Measurements from ENCODE around the gene CRYBB3. TPM values are rescaled to one million over a fixed set of nuclear protein-coding genes. Genes with fewer than 3 reads are reported as not detected.

The CRYBB3 gene
- total and polyA plus RNA-seq, 9 of the 15 experiments (the other 6 are each of a cell fraction or from before 2014, with no cell fraction given): not detected

DNA sequence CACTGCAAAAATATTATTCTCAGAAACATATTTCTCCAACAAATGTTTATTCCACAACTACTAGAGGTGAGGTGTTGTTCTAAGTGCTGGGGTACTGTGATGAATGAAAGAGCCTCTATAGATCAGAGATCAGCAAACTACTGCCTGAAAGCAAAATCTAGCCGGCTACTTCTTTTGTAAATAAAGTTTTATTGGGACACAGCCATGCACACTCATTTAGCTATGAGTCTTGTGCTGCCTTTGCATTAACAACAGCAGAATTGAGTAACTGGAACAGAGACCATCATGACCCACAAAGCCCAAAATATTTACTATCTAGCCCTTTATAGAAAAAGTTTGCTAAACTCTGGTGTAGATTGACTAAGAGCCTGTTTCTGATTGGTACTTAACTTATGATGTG lies 37.1 kb upstream of the CRYBB3 start:
- Histone ChIP-seq H3K4me1 (replicated peaks in 1 of 2; ENCODE audit: control insufficient read depth in 2 of 2, insufficient read depth in 2 of 2, low read length in 2 of 2) (no peaks in the 10 kb centered on the region), H3K27ac (ENCODE audit: extremely low read depth, low read depth, low read length) (no peak overlapping the region), H2AFZ (ENCODE audit: low read depth, low read length) (no peak overlapping the region), H3K79me2 (ENCODE audit: control insufficient read depth, insufficient read depth, low read length) (no peaks in the 10 kb centered on the region), H3K9me1 (ENCODE audit: control insufficient read depth, insufficient read depth, low read length) (no peaks in the 10 kb centered on the region), H3K27me3 (ENCODE audit: control insufficient read depth in 2 of 2, insufficient read depth in 2 of 2, low read length in 2 of 2) (no peaks in the 10 kb centered on the region; a peak in 2 of 5 replicates), H3K4me3 (no peak overlapping the region), H4K20me1 (replicated peaks; ENCODE audit: control insufficient read depth, insufficient read depth, low read length) (no peaks in the 10 kb centered on the region; the same call in 1 of the 2 replicates), H3K9ac (ENCODE audit: insufficient read depth in 1 of 2, low read depth in 2 of 2, low read length in 2 of 2) (no peak overlapping the region), H3K4me2 (ENCODE audit: insufficient read depth, low read length) (no peak overlapping the region), H3K36me3 (ENCODE audit: control insufficient read depth, insufficient read depth, low read length) (no peaks in the 10 kb centered on the region), H3K9me3 (replicated peaks; ENCODE audit: control insufficient read depth, insufficient read depth, low read depth, low read length) (no peaks in the 10 kb centered on the region)
- DNase-seq (ENCODE audit: extremely low read depth in 1 of 4, low spot score in 3 of 4): no peak
- POLR2A ChIA-PET: no interaction called here
- CTCF ChIA-PET (ENCODE audit: low intra/inter-chr PET ratio): no interaction called here
- in situ Hi-C loops (cut with MboI) (no loop called here), intact Hi-C loops (cut with micrococcal nuclease) (no loop called here)
- no TSS peak for BruUV-seq (replicated peaks)
- TF ChIP-seq, protein P1, sequence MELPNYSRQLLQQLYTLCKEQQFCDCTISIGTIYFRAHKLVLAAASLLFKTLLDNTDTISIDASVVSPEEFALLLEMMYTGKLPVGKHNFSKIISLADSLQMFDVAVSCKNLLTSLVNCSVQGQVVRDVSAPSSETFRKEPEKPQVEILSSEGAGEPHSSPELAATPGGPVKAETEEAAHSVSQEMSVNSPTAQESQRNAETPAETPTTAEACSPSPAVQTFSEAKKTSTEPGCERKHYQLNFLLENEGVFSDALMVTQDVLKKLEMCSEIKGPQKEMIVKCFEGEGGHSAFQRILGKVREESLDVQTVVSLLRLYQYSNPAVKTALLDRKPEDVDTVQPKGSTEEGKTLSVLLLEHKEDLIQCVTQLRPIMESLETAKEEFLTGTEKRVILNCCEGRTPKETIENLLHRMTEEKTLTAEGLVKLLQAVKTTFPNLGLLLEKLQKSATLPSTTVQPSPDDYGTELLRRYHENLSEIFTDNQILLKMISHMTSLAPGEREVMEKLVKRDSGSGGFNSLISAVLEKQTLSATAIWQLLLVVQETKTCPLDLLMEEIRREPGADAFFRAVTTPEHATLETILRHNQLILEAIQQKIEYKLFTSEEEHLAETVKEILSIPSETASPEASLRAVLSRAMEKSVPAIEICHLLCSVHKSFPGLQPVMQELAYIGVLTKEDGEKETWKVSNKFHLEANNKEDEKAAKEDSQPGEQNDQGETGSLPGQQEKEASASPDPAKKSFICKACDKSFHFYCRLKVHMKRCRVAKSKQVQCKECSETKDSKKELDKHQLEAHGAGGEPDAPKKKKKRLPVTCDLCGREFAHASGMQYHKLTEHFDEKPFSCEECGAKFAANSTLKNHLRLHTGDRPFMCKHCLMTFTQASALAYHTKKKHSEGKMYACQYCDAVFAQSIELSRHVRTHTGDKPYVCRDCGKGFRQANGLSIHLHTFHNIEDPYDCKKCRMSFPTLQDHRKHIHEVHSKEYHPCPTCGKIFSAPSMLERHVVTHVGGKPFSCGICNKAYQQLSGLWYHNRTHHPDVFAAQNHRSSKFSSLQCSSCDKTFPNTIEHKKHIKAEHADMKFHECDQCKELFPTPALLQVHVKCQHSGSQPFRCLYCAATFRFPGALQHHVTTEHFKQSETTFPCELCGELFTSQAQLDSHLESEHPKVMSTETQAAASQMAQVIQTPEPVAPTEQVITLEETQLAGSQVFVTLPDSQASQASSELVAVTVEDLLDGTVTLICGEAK (IDR thresholded peaks at IDR 0.05): peak; percentile 89
- TF ChIP-seq, protein P1 (CRISPR knock-in tag; IDR thresholded peaks at IDR 0.05): peak; percentile 67
- no peak for TF ChIP-seq SMC3 (conservative IDR thresholded peaks at IDR 0.05; ENCODE audit: insufficient read depth, low read depth, low read length)
- TF ChIP-seq ELF2 (CRISPR knock-in tag; IDR thresholded peaks at IDR 0.05): no peak
- no peak for TF ChIP-seq POLR2G (IDR thresholded peaks at IDR 0.05; ENCODE audit: low read depth, low read length)
- TF ChIP-seq, protein P2, sequence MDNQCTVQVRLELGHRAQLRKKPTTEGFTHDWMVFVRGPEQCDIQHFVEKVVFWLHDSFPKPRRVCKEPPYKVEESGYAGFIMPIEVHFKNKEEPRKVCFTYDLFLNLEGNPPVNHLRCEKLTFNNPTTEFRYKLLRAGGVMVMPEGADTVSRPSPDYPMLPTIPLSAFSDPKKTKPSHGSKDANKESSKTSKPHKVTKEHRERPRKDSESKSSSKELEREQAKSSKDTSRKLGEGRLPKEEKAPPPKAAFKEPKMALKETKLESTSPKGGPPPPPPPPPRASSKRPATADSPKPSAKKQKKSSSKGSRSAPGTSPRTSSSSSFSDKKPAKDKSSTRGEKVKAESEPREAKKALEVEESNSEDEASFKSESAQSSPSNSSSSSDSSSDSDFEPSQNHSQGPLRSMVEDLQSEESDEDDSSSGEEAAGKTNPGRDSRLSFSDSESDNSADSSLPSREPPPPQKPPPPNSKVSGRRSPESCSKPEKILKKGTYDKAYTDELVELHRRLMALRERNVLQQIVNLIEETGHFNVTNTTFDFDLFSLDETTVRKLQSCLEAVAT (IDR thresholded peaks at IDR 0.05): no peak
- no peak for TF ChIP-seq MED1 (CRISPR knock-in tag; IDR thresholded peaks at IDR 0.05; ENCODE audit: borderline replicate concordance)
- TF ChIP-seq, protein P3, sequence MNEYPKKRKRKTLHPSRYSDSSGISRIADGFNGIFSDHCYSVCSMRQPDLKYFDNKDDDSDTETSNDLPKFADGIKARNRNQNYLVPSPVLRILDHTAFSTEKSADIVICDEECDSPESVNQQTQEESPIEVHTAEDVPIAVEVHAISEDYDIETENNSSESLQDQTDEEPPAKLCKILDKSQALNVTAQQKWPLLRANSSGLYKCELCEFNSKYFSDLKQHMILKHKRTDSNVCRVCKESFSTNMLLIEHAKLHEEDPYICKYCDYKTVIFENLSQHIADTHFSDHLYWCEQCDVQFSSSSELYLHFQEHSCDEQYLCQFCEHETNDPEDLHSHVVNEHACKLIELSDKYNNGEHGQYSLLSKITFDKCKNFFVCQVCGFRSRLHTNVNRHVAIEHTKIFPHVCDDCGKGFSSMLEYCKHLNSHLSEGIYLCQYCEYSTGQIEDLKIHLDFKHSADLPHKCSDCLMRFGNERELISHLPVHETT (CRISPR knock-in tag; conservative IDR thresholded peaks at IDR 0.05 in 1 of 2, IDR thresholded peaks at IDR 0.05 in 1 of 2): no peak
- 0% methylated on average over 1 of the region's 1 CpG for WGBS (ENCODE audit: insufficient coverage, low coverage, missing lambda C conversion rate)
- ATAC-seq: no peak
- no peak for FAIRE-seq

Data from K562 (cell line).